Posterior cingulate gyrus (tissue), 11 donors: ENCODE results near the gene LYRM2.
A peak's percentile ranks its signal among the peaks of the same experiment; 100 is the strongest.

Experiments
- DNase-seq, 10 donors: peaks; one replicate each; pipeline versions ENCODE4 v3.0.0 to v3.0.0-alpha.2; 2020 to 2021; ENCODE audit warnings: mixed read lengths in 3 of 10
- intact Hi-C: fragments of 100-400 bp; cut with DNase I; formaldehyde crosslinking; loops from one replicate; pipeline ENCODE4 v1.15.1; 2023

The LYRM2 gene

DNA sequence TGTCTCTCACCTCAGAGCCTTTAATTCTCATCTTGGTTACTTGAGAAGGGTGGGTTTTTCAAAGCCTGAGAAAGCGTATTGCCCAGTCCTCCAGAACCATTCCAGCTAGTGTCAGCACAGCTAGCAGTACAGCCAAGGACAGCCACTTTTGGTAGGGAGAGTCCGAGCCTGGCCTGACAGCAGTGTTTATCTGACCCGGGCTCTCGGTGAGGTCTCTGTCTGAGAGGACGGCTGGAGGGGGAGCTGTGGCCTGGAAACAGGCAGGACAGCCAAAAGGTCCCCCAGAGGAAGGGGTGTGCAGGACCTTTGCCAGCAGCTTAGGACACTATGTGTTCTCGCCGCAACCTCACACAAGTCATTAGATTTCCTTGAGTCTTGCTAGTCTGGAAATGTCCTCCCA lies 38.8 kb downstream of the LYRM2 start:
- no peak for DNase-seq
- intact Hi-C loops = no loop called here

DNA sequence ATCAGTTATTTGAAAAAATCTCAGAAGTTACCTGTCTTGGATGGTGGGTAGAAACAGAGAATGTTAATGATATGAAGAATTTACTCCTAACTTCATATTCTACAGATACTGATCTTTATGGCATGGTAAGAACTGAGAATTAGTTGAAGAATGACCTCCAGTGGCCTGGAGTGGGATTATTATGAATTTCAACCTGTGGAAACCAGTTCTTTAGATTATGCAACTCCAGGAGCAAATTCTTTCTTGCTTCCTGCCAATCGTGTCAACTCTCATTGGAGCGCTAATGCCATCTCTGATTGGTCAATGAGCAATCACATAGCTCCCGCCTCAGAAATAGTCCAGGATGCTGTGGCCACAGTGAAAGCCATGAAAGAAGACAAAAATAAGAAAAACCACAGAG lies 40.6 kb downstream of the LYRM2 start:
- intact Hi-C loops = no loop called here
- no peak for DNase-seq

DNA sequence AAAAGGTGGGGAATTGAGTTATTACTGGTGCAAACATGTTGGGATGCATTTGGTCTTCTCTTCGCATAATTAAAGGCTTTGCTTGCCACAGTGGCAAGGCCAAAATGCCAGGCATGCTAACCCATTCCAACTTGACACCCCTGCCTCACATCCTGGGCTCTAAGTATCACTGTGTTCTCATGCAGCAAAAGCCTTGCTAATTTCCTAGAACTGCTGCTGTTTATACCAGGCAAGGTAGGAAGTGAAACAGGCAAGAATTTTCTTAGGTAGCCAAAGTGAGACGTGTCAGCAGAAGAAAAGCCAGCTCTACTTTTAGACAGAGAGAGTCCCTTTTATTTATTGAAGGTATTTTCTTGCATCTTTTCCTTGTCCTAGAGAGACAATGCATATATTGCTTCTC lies 41.2 kb downstream of the LYRM2 start:
- intact Hi-C loops = no loop called here
- DNase-seq = no peak

DNA sequence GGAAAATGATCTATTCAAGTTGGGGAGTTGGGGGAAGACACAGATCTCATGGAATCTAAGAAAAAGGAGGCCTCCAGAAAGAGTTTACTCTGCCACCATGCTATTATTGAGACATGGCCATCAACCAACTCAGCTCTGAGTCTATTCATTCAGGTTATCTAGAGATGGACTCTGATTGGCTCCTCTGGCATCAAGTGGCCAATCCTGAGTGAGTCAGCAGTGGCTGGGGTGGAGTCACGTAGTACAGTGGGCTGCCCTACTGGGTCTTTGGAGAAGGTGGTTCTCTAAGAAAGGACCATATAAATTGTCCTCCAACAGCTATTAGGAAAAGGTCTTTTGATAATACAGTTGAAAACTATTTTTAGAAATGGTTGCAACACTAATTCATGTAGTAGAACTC lies 42.1 kb downstream of the LYRM2 start:
- no peak for DNase-seq
- intact Hi-C loops = no loop called here

DNA sequence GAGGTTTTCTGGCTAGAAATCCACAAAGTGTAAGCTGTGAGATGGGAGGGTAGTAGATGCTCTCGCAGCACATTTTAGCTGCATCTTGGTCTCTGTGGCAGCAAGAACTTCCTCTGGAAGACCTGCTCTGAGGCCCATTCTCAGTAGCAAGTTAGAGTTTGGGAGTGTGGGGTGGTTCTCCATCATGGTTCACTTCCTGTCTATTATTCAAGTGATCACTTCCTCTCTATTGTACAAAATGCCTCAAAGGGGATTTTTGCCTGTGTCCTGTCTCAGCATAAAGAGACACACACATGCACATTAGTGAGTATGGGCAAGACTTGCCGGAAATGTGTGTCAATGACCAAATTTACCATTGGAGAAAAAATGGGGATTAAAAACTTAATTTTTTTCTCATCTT lies 42.5 kb downstream of the LYRM2 start:
- intact Hi-C loops = no loop called here
- no peak for DNase-seq

DNA sequence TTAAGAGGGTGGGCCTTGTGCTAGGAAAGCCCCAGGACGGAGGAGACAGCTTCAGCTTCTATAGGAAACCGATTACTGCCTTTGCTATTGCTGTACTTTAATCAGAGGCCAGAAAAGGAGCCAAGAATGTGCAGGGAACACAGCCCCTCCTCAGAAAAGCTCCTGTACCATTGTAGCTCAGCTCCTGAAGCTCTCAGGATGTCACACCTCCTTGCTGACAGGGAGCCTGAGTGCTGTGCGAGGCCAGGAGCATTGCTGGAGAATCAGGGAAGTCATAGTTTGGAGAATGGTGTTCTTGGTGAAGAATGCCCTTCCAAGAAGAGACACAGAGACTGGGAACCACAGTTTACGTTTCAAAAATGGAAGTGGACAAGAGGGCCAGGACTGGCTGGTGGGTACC lies 46.8 kb downstream of the LYRM2 start:
- intact Hi-C loops = no loop called here
- DNase-seq = no peak

DNA sequence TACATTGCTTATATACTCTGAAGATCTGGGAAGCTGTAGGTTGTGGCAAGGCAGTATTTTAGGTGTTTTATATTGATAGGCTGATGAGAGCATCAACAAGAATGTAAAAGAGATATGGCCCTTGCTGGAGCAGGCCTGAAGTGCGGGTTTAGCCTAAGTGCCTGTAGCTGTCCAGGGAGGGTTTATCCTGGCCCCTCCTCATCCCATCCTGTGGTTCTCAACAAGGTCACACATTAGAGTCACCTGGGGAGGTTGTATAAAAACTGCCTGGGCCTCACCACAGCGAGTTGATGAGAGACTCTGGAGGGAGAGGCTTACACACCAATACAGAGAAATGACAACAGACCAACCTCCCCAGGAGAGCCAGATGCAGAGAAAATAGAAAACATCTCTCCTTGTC lies 48.4 kb downstream of the LYRM2 start:
- no peak for DNase-seq
- intact Hi-C loops = no loop called here

DNA sequence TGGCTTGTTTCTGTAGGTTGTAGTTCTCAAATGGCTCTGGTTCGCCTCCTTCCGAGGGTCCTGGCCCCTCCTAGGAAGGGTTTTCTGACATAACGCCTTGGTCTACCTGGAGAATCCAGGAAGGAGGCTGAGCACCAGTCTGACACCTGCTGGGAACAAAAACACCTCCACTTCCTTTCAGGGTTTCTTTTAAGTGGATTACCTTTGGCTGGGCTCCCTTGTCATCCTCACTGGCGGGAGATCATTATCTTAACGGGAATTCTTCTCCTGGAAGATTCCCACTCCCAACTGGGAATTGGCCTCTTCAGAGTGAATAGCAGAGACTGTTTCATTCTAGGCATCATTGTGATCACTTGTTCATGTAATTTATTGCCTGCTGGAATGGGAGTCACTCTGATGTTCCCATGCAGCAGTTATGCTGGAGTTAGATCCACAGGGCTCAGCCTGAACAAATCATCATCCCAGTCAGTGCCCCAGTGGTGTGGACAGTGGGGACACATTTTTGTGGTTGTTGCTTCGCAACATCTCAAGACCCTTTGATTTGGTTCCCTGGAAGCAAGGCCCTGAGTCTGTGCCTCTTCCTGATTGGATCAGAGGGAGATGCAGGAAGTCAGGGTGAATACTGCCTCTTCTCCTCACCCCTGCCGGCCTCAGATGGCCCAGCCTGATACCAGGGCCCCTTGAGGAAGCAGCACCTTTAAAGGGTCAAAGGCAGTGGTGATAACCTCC lies 49.1 kb downstream of the LYRM2 start:
- intact Hi-C loops = no loop called here
- no peak for DNase-seq

DNA sequence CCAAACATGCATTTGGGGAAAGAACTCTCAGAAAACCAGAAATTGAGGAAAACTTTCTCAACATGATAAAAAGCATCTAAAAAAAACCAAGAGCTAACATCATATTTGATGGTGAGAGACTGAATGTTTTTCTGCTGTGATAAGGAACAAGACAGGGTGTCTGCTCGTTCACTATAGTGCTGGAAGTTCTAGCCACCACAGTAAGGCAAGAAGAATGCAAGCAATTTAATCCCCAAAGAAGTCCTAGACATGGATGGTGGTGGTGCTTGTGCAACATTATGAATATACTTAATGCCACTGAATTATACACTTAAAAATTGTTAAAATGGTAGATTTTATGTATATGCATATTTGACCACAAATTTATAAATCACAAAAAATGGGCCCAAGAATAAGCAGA lies 53.4 kb downstream of the LYRM2 start:
- intact Hi-C loops = no loop called here
- no peak for DNase-seq

DNA sequence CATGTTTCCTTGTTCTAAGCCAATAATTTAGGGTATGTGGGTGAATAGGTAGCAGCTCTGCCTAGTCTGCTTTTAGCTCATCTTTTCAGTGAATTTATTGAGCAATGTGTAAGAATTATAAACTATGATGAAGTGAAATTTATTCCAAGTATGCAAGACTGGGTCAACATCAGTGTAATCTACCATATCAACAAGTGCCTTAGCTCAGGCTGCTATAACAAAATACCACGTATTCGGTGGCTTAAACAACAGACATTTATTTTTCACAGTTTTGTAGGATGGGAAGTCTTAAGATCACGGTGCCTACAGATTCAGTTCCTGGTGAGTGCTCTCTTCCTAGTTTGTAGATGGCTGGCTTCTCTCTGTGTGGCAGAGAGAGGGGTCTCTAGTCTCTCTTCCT lies 54.0 kb downstream of the LYRM2 start:
- no peak for DNase-seq
- intact Hi-C loops = no loop called here

DNA sequence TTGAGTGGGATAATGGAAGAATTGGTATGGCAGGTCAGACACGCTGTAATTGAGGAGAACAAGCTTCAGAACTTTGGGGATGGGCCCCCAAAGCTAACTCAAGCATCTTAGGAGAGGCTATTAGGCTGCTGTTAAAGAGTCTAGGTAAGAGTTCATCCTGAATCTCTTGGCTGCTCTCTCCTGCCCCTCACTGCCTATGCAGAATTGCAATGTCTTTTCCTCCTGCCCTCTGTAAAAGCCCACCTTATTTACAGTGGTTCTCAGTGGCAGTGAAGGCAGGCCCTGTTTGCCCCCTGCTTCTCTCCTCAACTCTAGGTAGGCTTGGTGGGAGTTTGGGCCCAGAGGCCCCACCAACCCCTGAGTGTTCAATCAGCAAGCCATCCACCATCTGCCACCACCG lies 55.0 kb downstream of the LYRM2 start:
- intact Hi-C loops = no loop called here
- DNase-seq = no peak

DNA sequence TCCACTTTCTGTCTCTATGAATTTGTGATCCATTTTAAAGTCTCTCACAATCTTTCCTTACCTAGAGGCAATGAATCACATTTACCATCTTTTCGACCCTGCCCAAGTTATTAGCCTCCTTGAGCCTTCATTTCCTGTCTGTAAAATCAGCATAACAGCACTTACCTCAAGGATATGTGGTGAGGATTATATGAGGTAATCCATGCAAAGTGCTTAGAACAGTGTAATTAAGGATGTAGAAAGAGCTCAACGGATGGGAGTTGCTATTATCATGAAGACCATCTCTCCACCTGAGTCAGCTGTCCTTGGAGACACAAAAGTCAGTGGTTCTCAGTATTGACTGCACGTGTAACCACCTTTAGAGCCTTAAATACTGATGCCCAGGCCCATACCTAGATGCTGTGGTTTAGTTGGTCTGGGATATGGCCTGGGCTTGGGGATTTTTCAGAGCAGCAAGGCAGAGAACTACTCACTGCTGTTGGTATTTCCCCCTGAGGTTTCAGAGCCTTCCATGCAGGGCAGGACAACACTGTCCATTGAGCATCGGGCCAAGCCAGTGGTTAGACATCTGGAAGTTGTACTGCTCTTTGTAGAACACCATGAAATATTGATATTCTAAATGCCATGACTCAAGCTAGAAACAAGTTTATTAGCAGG lies 55.8 kb downstream of the LYRM2 start:
- intact Hi-C loops = no loop called here
- no peak for DNase-seq

DNA sequence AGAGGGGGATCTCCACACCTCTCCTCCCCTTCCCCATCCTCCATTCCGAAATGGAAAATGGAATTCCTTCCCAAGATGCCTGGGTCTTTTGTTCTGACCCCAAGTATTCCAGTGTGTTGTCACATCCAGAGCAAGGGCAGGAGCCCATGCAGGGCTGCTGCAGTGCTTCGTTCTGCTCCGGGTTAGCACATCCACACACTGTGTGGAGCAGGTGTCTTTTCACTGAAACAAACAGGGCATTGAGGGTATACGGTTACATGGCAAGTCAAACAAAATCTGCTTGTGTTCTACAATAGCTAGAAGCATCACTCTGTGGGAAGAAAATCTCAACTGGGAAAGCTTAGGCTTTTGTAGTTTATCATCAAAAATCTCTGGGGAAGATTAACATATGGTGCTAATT lies 56.9 kb downstream of the LYRM2 start:
- DNase-seq = no peak
- intact Hi-C loops = no loop called here

DNA sequence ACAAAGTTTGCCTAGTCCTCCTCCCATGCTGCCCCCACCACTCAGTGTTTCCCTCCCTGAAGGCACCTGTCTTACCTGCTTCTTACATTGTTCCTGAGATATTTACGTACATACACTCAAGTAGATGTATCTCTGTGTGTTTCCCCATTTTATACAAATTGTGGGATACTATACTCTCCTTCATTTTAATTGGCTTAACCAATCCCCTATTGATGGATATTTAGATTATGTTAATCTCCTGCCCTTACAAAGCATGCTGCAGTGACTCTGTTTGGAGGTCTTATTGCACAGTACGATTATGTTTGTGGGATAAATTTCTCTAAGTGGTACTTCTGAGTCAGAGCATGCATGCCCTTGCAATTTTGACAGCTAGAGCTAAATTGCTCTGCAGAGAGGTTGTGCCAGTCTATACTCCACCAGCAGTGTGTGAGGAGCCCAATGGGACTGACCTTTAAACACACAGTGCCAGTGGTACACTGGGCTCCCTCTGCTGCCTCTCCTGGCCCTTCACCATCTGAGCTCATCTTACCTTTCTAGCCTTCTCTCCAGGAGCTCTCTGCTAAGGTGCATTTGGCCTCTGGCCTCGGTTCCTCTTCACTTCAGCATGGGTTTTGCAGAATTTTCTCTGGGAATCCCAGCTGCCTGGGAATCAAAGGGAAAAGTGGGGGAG lies 57.4 kb downstream of the LYRM2 start:
- intact Hi-C loops = no loop called here
- no peak for DNase-seq

DNA sequence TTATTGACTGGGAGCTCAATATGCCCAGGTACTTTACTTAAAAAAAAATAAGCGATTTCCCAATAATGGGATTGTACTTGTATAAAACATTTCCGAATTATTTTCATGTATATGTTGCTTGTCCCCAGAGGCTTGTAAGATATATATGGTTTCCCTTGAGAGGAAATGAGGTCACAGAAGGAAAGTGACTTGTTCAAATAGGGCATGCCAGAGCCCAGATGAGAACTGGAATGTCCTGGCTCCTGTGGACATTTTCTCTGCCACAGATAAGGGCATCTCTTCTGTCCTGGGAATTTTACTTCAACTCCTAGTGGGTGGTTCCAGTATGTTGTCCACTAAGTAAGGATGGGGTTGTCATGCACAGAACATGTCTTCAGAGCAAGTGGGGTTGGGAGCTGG lies 63.0 kb downstream of the LYRM2 start:
- intact Hi-C loops = no loop called here
- DNase-seq = no peak

DNA sequence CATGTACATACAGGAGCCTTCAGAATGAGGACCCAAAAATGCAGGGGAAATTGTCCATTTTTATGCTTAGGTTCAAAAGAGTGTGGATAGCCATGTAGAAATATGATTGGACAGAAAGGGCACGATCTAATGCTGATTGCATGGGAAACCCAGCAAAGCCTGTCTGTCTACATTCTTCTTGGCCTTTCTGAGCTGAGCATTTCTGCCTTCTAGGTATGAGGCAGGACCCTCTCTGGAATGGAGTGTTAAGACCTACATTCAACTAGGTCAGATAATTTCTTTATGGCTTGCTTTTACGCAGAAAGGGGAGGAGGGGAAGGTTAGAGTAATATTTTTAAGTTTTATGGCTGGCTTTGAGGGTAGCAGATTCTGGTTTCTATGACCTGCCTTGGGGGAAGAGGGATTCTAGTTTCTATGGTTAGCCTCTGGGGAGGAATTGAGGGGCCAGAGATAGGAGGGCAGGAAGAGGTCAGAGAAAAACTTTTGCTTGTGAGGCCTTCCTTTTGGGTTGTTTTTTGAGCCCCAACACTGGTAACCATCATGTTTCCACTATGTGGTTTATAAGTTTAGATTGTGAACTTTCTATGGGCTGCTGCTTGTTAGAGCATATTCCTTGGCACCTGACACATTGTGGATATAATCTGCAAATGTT lies 63.5 kb downstream of the LYRM2 start:
- DNase-seq = no peak
- intact Hi-C loops = no loop called here

DNA sequence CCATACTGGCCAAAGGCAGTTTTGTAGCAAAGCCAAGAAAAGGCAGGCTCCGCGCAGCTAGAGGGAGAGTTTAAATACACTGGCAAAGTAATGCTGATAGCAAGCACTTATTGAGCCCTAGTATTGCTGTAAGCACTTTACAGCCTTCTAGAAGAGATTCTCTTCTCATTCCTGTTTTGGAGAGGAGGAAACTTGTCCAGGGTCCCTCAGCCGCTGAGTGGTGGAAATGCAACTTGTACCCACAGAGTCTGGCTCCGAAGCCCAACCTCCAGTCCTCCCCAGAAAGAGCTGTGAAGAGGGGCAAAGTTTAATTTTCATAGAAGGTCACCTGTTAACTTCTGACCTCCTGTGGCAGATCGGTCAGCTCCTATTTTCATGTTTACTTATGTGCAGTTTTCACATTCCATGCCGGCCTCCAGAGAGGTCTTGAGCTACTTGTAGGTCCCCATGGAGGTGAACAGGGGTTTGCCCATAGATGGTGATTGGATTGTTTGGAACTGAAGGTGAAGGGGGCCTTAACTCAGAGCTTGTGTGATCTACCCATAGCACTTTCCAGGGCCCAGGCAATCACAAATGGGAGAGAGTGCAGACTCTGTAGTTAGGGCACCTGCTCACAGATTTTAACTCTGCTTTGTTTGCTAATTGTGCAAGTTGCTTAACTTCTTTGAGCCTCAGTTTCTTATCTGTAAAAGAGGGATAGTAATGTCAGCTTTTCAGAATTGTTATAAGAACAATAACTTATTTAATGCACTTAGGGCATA lies 70.7 kb downstream of the LYRM2 start:
- no peak for DNase-seq
- intact Hi-C loops = no loop called here

DNA sequence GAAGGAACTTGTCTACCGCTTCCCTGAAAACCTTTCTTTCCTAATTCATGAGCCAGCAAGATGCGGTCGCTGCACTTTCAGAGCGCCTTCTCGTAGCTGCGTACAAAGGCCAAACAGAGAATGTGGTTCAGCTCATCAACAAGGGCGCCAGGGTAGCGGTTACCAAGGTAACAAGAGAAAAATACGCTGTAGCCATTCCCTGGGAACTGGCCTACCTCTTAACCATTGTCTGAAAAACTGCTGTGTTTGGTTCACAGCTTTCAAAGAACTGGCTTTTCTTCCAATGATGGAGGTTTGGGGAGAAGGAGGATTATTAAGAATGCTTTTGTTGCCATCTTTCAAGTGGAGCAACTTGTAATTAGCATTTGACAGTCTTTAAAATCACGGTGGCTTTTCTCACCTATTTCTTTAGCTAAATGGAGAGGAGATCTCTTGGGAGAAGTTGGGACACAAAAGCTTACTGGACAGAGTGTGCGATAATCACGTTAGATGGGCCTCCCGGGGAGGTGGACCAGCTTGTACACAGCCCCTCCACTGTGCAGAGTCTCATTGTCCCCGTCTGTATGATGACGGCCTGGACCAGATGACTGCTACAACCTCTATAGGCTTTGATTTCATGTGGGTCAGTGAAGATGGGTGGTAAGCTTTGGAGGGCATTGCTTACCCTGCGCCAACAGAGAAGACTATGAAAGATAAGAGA lies 71.5 kb downstream of the LYRM2 start:
- intact Hi-C loops = no loop called here
- DNase-seq = peak in 2 of 10 donors; percentile 10 to 12

DNA sequence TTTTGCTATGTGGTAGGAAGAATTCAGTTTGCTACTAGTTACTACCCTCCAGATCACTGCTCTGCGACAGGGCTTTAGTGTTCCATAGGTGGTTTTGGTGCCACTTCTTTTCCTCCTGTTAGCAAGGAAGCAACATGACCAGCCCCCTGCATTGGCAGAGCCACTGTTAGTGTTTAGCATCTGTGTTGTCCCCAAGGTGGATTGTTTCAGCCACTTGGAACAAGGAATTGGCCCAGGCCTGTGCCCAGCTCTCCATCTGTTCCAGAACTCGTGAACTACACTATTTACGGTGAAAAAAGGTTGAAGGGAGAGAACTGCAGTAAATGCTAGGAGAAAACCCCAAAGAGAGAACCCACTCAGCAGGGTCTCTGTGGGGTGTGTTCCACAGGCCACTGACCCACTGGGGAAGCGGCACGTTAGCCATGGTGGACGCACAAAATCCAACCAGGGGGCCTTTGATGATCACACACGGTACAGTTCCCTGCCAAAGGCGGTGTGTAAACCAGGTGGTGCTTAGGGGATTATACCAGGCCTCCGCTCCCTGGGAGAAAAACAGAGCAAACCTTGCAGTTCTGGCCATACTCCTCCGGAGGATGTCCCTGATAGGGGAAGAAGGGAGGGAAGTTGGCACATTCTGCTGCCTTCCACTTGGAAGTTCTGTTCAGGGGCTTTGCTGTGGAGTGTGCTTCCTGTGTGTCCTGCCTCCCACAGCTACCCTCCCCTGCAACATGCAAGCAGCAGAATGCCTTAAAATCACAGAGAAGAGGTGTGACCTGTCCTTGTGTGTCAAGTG lies 72.3 kb downstream of the LYRM2 start:
- no peak for DNase-seq
- intact Hi-C loops = no loop called here
